ENCODE results near the gene HLA-A. TPM values are rescaled to one million over a fixed set of nuclear protein-coding genes. Genes with fewer than 3 reads are reported as not detected.

The HLA-A gene
- total and polyA plus RNA-seq, 2 of the 13 experiments (the other 11 are each of a cell fraction or from before 2014, with no cell fraction given) = 345 to 527 TPM

GRCh38 chr6:29976253-29976587 is 33.9 kb downstream of the HLA-A start (continued):
- no peak for TF ChIP-seq LRRFIP1 (CRISPR knock-in tag; conservative IDR thresholded peaks at IDR 0.05)
- 0 out of 2 replicates have a peak, but pooled peaks have one; percentile 14 for TF ChIP-seq ZNF136 (CRISPR knock-in tag; IDR thresholded peaks at IDR 0.05; ENCODE audit: low read depth)
- TF ChIP-seq DDIT3 (CRISPR knock-in tag; IDR thresholded peaks at IDR 0.05) = no peak
- no peak for TF ChIP-seq ZNF251 (CRISPR knock-in tag; IDR thresholded peaks at IDR 0.05)
- TF ChIP-seq ZNF431 (CRISPR knock-in tag; IDR thresholded peaks at IDR 0.05; ENCODE audit: borderline replicate concordance, low read depth) = no peak
- TF ChIP-seq ZNF616 (CRISPR knock-in tag; IDR thresholded peaks at IDR 0.05; ENCODE audit: low read depth) = no peak
- TF ChIP-seq KLF12 (CRISPR knock-in tag; IDR thresholded peaks at IDR 0.05; ENCODE audit: borderline replicate concordance) = 0 out of 2 replicates have a peak, but pooled peaks have one; percentile 2
- no peak for TF ChIP-seq SOX5 (CRISPR knock-in tag; IDR thresholded peaks at IDR 0.05; ENCODE audit: borderline replicate concordance)
- TF ChIP-seq MYNN (CRISPR knock-in tag; IDR thresholded peaks at IDR 0.05; ENCODE audit: low read depth) = 0 out of 2 replicates have a peak, but pooled peaks have one; percentile 25
- TF ChIP-seq KIAA2018 (CRISPR knock-in tag; IDR thresholded peaks at IDR 0.05; ENCODE audit: borderline replicate concordance) = no peak
- no peak for TF ChIP-seq SIX4 (CRISPR knock-in tag; IDR thresholded peaks at IDR 0.05)

Data from HepG2 (cell line).